GM12873 (cell line): ENCODE measurements around the gene CC2D1A.

Experiments
- CTCF ChIP-seq: IDR thresholded peaks from 2 replicates; pipeline ENCODE4 v1.5.1; 2012; ENCODE audit warnings: low read depth, mild to moderate bottlenecking, moderate library complexity, low read length, control low read depth; ENCODE audit not compliant: insufficient read depth; ENCODE audit errors: missing control alignments

The CC2D1A gene

GRCh38 chr19:13894552-13894951 is 11.4 kb upstream of the CC2D1A start:
- TF ChIP-seq CTCF = no peak

- TF ChIP-seq CTCF = no peak
Measured at GRCh38 chr19:13896227-13896626, 9.8 kb upstream of the CC2D1A start.

- no peak for TF ChIP-seq CTCF
Measured at GRCh38 chr19:13899393-13899792, 6.6 kb upstream of the CC2D1A start.

GRCh38 chr19:13899912-13900584 is 6.0 kb upstream of the CC2D1A start:
- TF ChIP-seq CTCF = no peak

- peak; percentile 52 for TF ChIP-seq CTCF
Measured at GRCh38 chr19:13902993-13903555, 2.9 kb upstream of the CC2D1A start.

GRCh38 chr19:13906521-13906904 is 512 bp downstream of the CC2D1A start:
- no peak for TF ChIP-seq CTCF

GRCh38 chr19:13906910-13907309 is 909 bp downstream of the CC2D1A start:
- no peak for TF ChIP-seq CTCF

GRCh38 chr19:13908674-13909073 is 2.7 kb downstream of the CC2D1A start:
- no peak for TF ChIP-seq CTCF
